ENCODE data around the gene NUAK2.

DNA sequence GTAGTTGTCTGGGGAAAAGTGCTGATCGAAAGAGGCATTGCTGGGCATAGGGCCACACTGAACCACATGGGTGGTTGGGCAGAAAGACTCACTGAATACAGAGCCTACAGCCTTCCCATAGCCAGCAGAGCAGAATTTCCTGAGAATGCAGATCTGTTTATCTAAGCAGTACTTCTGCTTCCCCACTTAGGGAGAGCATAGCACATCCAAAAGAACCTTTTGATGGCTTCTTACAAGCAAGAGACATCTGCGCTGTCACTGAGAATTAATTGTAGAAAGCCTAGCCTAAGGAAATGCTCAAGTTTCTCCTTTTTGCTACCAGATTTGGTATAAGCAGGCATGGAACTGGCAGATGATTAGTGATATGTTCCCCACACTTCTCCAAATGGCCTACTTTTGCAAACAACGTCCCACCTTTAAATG, 48.2 kb upstream of the NUAK2 start:
- no peak for TF ChIP-seq EZH2 (IDR thresholded peaks at IDR 0.05; ENCODE audit: borderline replicate concordance, low read depth, low read length, severe bottlenecking)
- TF ChIP-seq, protein P1, sequence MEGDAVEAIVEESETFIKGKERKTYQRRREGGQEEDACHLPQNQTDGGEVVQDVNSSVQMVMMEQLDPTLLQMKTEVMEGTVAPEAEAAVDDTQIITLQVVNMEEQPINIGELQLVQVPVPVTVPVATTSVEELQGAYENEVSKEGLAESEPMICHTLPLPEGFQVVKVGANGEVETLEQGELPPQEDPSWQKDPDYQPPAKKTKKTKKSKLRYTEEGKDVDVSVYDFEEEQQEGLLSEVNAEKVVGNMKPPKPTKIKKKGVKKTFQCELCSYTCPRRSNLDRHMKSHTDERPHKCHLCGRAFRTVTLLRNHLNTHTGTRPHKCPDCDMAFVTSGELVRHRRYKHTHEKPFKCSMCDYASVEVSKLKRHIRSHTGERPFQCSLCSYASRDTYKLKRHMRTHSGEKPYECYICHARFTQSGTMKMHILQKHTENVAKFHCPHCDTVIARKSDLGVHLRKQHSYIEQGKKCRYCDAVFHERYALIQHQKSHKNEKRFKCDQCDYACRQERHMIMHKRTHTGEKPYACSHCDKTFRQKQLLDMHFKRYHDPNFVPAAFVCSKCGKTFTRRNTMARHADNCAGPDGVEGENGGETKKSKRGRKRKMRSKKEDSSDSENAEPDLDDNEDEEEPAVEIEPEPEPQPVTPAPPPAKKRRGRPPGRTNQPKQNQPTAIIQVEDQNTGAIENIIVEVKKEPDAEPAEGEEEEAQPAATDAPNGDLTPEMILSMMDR (IDR thresholded peaks at IDR 0.05; ENCODE audit: extremely low read depth in 1 of 2, insufficient read depth in 1 of 2, low read depth in 1 of 2, low read length in 2 of 2): no peak
- TF ChIP-seq, protein P2, sequence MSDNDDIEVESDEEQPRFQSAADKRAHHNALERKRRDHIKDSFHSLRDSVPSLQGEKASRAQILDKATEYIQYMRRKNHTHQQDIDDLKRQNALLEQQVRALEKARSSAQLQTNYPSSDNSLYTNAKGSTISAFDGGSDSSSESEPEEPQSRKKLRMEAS (IDR thresholded peaks at IDR 0.05; ENCODE audit: insufficient read depth, insufficient read length): no peak
- no peak for TF ChIP-seq JUN (IDR thresholded peaks at IDR 0.05; ENCODE audit: borderline replicate concordance, insufficient read depth, insufficient read length, low read depth)
- TF ChIP-seq POLR2AphosphoS5 (IDR thresholded peaks at IDR 0.05; ENCODE audit: insufficient read depth, low read depth, low read length): no peak
- no peak for TF ChIP-seq POLR2A (IDR thresholded peaks at IDR 0.05; ENCODE audit: low read depth, low read length)
